ENCODE measurements around the gene PLEKHS1.

The PLEKHS1 gene

DNA sequence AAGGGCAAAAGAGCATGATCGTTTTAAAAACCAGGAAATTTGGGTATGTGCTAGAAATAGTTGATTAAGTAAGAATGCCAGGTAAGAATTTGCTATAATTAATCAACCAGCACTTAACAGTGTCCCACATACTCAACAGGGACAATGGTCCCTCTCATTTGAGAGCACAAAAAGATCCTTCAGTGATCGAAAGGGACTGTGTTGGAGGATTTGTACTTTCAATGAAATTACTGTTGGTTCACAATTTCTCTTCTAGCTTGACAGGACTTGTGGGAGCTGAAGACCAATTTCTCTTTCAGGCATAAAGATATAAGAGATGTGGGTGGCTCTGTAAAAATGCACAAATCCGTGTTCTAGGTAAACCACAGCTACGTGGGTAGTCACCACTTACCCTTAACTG lies 12.5 kb upstream of the PLEKHS1 start:
- Histone ChIP-seq H3K4me1 (ENCODE audit: insufficient read depth, low read length, severe bottlenecking) (no peaks in the 10 kb centered on the region), H3K36me3 (ENCODE audit: insufficient read depth, low read length) (no peaks in the 10 kb centered on the region), H3K79me2 (ENCODE audit: insufficient read depth, low read length) (no peaks in the 10 kb centered on the region), H4K20me1 (ENCODE audit: insufficient read depth, low read length) (no peaks in the 10 kb centered on the region), H2AFZ (ENCODE audit: low read length) (no peak overlapping the region), H3K9ac (ENCODE audit: low read length) (no peak overlapping the region), H3K27ac (ENCODE audit: low read depth, low read length, poor library complexity, severe bottlenecking) (no peak overlapping the region), H3K4me2 (ENCODE audit: low read length) (no peak overlapping the region), H3F3A (ENCODE audit: insufficient read depth, low read length) (no peaks in the 10 kb centered on the region), H3K9me2 (ENCODE audit: low read depth, low read length) (no peaks in the 10 kb centered on the region), H3K9me3 (ENCODE audit: low read length) (no peaks in the 10 kb centered on the region), H3K4me3 (ENCODE audit: low read depth, low read length, poor library complexity, severe bottlenecking) (no peak overlapping the region), H3K27me3 (ENCODE audit: insufficient read depth, low read length) (no peaks in the 10 kb centered on the region)
- no peak for TF ChIP-seq EZH2 (IDR thresholded peaks at IDR 0.05; ENCODE audit: borderline replicate concordance, low read length)
- TF ChIP-seq, protein P1, sequence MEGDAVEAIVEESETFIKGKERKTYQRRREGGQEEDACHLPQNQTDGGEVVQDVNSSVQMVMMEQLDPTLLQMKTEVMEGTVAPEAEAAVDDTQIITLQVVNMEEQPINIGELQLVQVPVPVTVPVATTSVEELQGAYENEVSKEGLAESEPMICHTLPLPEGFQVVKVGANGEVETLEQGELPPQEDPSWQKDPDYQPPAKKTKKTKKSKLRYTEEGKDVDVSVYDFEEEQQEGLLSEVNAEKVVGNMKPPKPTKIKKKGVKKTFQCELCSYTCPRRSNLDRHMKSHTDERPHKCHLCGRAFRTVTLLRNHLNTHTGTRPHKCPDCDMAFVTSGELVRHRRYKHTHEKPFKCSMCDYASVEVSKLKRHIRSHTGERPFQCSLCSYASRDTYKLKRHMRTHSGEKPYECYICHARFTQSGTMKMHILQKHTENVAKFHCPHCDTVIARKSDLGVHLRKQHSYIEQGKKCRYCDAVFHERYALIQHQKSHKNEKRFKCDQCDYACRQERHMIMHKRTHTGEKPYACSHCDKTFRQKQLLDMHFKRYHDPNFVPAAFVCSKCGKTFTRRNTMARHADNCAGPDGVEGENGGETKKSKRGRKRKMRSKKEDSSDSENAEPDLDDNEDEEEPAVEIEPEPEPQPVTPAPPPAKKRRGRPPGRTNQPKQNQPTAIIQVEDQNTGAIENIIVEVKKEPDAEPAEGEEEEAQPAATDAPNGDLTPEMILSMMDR (IDR thresholded peaks at IDR 0.05; ENCODE audit: low read length), result no peak

DNA sequence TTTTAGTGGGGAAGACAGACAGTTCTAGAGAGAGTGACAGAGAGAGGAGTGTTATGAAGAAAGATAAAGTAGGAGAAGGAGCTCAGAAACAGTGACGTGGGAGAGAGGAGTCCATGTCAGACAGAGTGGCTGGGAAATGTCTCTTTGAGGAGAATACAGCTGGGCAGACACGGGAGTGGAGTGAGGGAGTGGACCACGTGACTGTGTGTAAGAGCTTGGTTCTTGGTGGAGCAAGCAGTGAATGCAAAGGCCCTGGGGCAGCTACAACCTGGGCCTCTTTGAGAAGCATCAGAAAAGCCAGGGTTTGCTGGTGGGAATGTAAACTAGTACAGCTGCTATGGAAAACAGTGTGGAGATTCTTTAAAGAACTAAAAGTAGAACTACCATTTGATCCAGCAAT lies 11.9 kb upstream of the PLEKHS1 start:
- TF ChIP-seq, protein P1 (IDR thresholded peaks at IDR 0.05; ENCODE audit: low read length), result no peak
- TF ChIP-seq EZH2 (IDR thresholded peaks at IDR 0.05; ENCODE audit: borderline replicate concordance, low read length), result no peak
- Histone ChIP-seq H3K4me3 (ENCODE audit: low read depth, low read length, poor library complexity, severe bottlenecking) (no peak overlapping the region), H3F3A (ENCODE audit: insufficient read depth, low read length) (no peaks in the 10 kb centered on the region)

DNA sequence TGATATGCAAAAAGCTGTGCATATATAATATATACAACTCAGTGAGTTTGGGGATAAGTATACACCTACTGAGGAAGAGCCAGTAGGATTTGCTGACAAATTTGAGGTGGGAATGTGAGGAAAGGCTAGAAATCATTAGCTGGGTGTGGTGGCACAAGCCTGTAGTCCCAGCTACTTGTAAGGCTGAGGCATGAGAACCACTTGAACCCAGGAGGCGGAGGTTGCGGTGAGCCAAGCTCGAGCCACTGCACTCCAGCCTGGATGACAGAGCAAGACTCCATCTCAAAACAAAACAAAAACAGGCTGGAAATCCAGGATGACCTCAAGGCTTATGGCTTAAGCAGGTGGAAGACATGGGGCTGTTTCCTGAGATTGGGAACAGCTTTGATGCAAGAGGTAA lies 10.6 kb upstream of the PLEKHS1 start:
- Histone ChIP-seq H3K4me2 (ENCODE audit: low read length) (no peak overlapping the region), H2AFZ (ENCODE audit: low read length) (no peak overlapping the region), H3K4me1 (ENCODE audit: insufficient read depth, low read length, severe bottlenecking) (no peaks in the 10 kb centered on the region), H3K27me3 (ENCODE audit: insufficient read depth, low read length) (no peaks in the 10 kb centered on the region), H4K20me1 (ENCODE audit: insufficient read depth, low read length) (no peaks in the 10 kb centered on the region), H3K27ac (ENCODE audit: low read depth, low read length, poor library complexity, severe bottlenecking) (no peak overlapping the region), H3K9me2 (ENCODE audit: low read depth, low read length) (no peaks in the 10 kb centered on the region), H3K9me3 (ENCODE audit: low read length) (no peaks in the 10 kb centered on the region), H3F3A (ENCODE audit: insufficient read depth, low read length) (no peaks in the 10 kb centered on the region), H3K4me3 (ENCODE audit: low read depth, low read length, poor library complexity, severe bottlenecking) (no peak overlapping the region), H3K36me3 (ENCODE audit: insufficient read depth, low read length) (no peaks in the 10 kb centered on the region), H3K9ac (ENCODE audit: low read length) (no peak overlapping the region), H3K79me2 (ENCODE audit: insufficient read depth, low read length) (no peaks in the 10 kb centered on the region)
- TF ChIP-seq, protein P1 (IDR thresholded peaks at IDR 0.05; ENCODE audit: low read length), result no peak
- no peak for TF ChIP-seq EZH2 (IDR thresholded peaks at IDR 0.05; ENCODE audit: borderline replicate concordance, low read length)

More for the DNA sequence above, 11.9 kb upstream of the PLEKHS1 start:
- H2AFZ ChIP-seq (ENCODE audit: low read length), result no peak overlapping the region
- H4K20me1 ChIP-seq (ENCODE audit: insufficient read depth, low read length), result no peaks in the 10 kb centered on the region
- H3K4me1 ChIP-seq (ENCODE audit: insufficient read depth, low read length, severe bottlenecking), result no peaks in the 10 kb centered on the region
- no peak overlapping the region for H3K9ac ChIP-seq (ENCODE audit: low read length)
- H3K9me3 ChIP-seq (ENCODE audit: low read length), result no peaks in the 10 kb centered on the region
- H3K27me3 ChIP-seq (ENCODE audit: insufficient read depth, low read length), result no peaks in the 10 kb centered on the region
- H3K36me3 ChIP-seq (ENCODE audit: insufficient read depth, low read length), result no peaks in the 10 kb centered on the region
- no peaks in the 10 kb centered on the region for H3K9me2 ChIP-seq (ENCODE audit: low read depth, low read length)
- no peaks in the 10 kb centered on the region for H3K79me2 ChIP-seq (ENCODE audit: insufficient read depth, low read length)
- no peak overlapping the region for H3K4me2 ChIP-seq (ENCODE audit: low read length)
- H3K27ac ChIP-seq (ENCODE audit: low read depth, low read length, poor library complexity, severe bottlenecking), result no peak overlapping the region
